ENCODE measurements around the gene ACTA1.

The ACTA1 gene

GRCh38 chr1:229459815-229460214 lies 25.9 kb upstream of the ACTA1 start:
- POLR2A ChIA-PET: no interaction called here
- CTCF ChIA-PET: interaction anchor here (1.4 to 1.7 kb wide), 2 partner anchors 10 to 22 kb away, joined by 4 to 6 read pairs; no protein-coding TSS in a partner anchor
- no peak for DNase-seq (ENCODE audit: extremely low spot score)
- TF ChIP-seq CTCF (IDR thresholded peaks at IDR 0.05; ENCODE audit: control extremely low read depth, extremely low read depth, low read depth, missing control alignments): no peak

- CTCF ChIA-PET: interaction anchor here (1.3 kb wide), 1 partner anchor 17 kb away, joined by 5 read pairs; no protein-coding TSS in a partner anchor
- DNase-seq (ENCODE audit: extremely low spot score): no peak
- POLR2A ChIA-PET: no interaction called here
- no peak for TF ChIP-seq CTCF (IDR thresholded peaks at IDR 0.05; ENCODE audit: control extremely low read depth, extremely low read depth, low read depth, missing control alignments)
Measured at GRCh38 chr1:229457436-229457835, 23.5 kb upstream of the ACTA1 start.

GRCh38 chr1:229456016-229456415 lies 22.1 kb upstream of the ACTA1 start:
- no peak for TF ChIP-seq CTCF (IDR thresholded peaks at IDR 0.05; ENCODE audit: control extremely low read depth, extremely low read depth, low read depth, missing control alignments)
- POLR2A ChIA-PET: no interaction called here
- no peak for DNase-seq (ENCODE audit: extremely low spot score)
- CTCF ChIA-PET: interaction anchor here (1.0 to 2.1 kb wide), 2 partner anchors 10 to 197 kb away, joined by 3 to 5 read pairs; no protein-coding TSS in a partner anchor

- no peak for DNase-seq (ENCODE audit: extremely low spot score)
- POLR2A ChIA-PET: no interaction called here
- no peak for TF ChIP-seq CTCF (IDR thresholded peaks at IDR 0.05; ENCODE audit: control extremely low read depth, extremely low read depth, low read depth, missing control alignments)
- CTCF ChIA-PET: interaction anchor here (1.7 to 1.9 kb wide), 3 partner anchors 13 to 28 kb away, joined by 3 to 9 read pairs (median 7); no protein-coding TSS in a partner anchor
Measured at GRCh38 chr1:229454056-229454455, 20.2 kb upstream of the ACTA1 start.

- TF ChIP-seq CTCF (IDR thresholded peaks at IDR 0.05; ENCODE audit: control extremely low read depth, extremely low read depth, low read depth, missing control alignments): peak; percentile 33
- no peak for DNase-seq (ENCODE audit: extremely low spot score)
- ChIA-PET POLR2A (no interaction called here), CTCF (interaction anchor here (0.8 to 1.9 kb wide), 11 partner anchors 10 to 198 kb away, joined by 3 to 9 read pairs (median 3); no protein-coding TSS in a partner anchor)
Measured at GRCh38 chr1:229452956-229453801, 19.3 kb upstream of the ACTA1 start.

GRCh38 chr1:229448845-229449244 lies 15.0 kb upstream of the ACTA1 start:
- POLR2A ChIA-PET: no interaction called here
- no peak for TF ChIP-seq CTCF (IDR thresholded peaks at IDR 0.05; ENCODE audit: control extremely low read depth, extremely low read depth, low read depth, missing control alignments)
- CTCF ChIA-PET: interaction anchor here (1.6 to 1.9 kb wide), 2 partner anchors 11 to 12 kb away, joined by 5 read pairs; no protein-coding TSS in a partner anchor
- no peak for DNase-seq (ENCODE audit: extremely low spot score)
